ENCODE measurements around the gene VWA8. TPM values are rescaled to one million over a fixed set of nuclear protein-coding genes. Genes with fewer than 3 reads are reported as not detected.

The VWA8 gene
- total RNA-seq, 1 donor from 2014 or later, result 19.6 TPM

GRCh38 chr13:41851351-41851750, 109.6 kb downstream of the VWA8 start:
- TF ChIP-seq, protein P1, sequence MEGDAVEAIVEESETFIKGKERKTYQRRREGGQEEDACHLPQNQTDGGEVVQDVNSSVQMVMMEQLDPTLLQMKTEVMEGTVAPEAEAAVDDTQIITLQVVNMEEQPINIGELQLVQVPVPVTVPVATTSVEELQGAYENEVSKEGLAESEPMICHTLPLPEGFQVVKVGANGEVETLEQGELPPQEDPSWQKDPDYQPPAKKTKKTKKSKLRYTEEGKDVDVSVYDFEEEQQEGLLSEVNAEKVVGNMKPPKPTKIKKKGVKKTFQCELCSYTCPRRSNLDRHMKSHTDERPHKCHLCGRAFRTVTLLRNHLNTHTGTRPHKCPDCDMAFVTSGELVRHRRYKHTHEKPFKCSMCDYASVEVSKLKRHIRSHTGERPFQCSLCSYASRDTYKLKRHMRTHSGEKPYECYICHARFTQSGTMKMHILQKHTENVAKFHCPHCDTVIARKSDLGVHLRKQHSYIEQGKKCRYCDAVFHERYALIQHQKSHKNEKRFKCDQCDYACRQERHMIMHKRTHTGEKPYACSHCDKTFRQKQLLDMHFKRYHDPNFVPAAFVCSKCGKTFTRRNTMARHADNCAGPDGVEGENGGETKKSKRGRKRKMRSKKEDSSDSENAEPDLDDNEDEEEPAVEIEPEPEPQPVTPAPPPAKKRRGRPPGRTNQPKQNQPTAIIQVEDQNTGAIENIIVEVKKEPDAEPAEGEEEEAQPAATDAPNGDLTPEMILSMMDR (conservative IDR thresholded peaks at IDR 0.05), result no peak
- no peak for DNase-seq (ENCODE audit: extremely low spot score, unreplicated experiment)
- H3K36me3 Mint-ChIP-seq, result peaks cover 17% of the 10 kb centered on the region
- H3K9me3 Mint-ChIP-seq, result no peaks in the 10 kb centered on the region
- no peaks in the 10 kb centered on the region for H3K27me3 Mint-ChIP-seq
- H3K4me3 Mint-ChIP-seq, result no peak overlapping the region
- no peaks in the 10 kb centered on the region for H3K4me1 Mint-ChIP-seq (ENCODE audit: unreplicated experiment)
- no peak overlapping the region for H3K27ac Mint-ChIP-seq

GRCh38 chr13:41848435-41849255, 112.3 kb downstream of the VWA8 start:
- no peak for DNase-seq (ENCODE audit: extremely low spot score, unreplicated experiment)
- Mint-ChIP-seq H3K9me3 (peaks cover 3% of the 10 kb centered on the region), H3K27me3 (no peaks in the 10 kb centered on the region), H3K4me1 (ENCODE audit: unreplicated experiment) (no peaks in the 10 kb centered on the region), H3K4me3 (no peak overlapping the region), H3K27ac (no peak overlapping the region), H3K36me3 (peaks cover 24% of the 10 kb centered on the region)
- TF ChIP-seq, protein P1 (conservative IDR thresholded peaks at IDR 0.05), result no peak

- TF ChIP-seq, protein P1 (conservative IDR thresholded peaks at IDR 0.05), result no peak
- Mint-ChIP-seq H3K27ac (no peak overlapping the region), H3K4me1 (ENCODE audit: unreplicated experiment) (no peaks in the 10 kb centered on the region), H3K9me3 (peaks cover 9% of the 10 kb centered on the region), H3K4me3 (no peak overlapping the region), H3K36me3 (peaks cover 11% of the 10 kb centered on the region), H3K27me3 (no peaks in the 10 kb centered on the region)
- no peak for DNase-seq (ENCODE audit: extremely low spot score, unreplicated experiment)
Measured at GRCh38 chr13:41847216-41847615, 113.7 kb downstream of the VWA8 start.

GRCh38 chr13:41842036-41842620, 118.8 kb downstream of the VWA8 start:
- no peak overlapping the region for H3K27ac Mint-ChIP-seq
- peaks cover 24% of the 10 kb centered on the region for H3K36me3 Mint-ChIP-seq
- no peak overlapping the region for H3K4me3 Mint-ChIP-seq
- no peak for DNase-seq (ENCODE audit: extremely low spot score, unreplicated experiment)
- H3K9me3 Mint-ChIP-seq, result peaks cover 9% of the 10 kb centered on the region
- no peaks in the 10 kb centered on the region for H3K4me1 Mint-ChIP-seq (ENCODE audit: unreplicated experiment)
- TF ChIP-seq, protein P1 (conservative IDR thresholded peaks at IDR 0.05), result no peak
- H3K27me3 Mint-ChIP-seq, result no peaks in the 10 kb centered on the region

GRCh38 chr13:41837629-41838028, 123.3 kb downstream of the VWA8 start:
- Mint-ChIP-seq H3K27me3 (no peaks in the 10 kb centered on the region), H3K9me3 (peaks cover 4% of the 10 kb centered on the region), H3K27ac (no peak overlapping the region), H3K4me1 (ENCODE audit: unreplicated experiment) (no peaks in the 10 kb centered on the region), H3K4me3 (no peak overlapping the region), H3K36me3 (peaks cover 24% of the 10 kb centered on the region)
- no peak for DNase-seq (ENCODE audit: extremely low spot score, unreplicated experiment)
- TF ChIP-seq, protein P1 (conservative IDR thresholded peaks at IDR 0.05), result no peak

Data from type B pancreatic cell (in vitro differentiated cells).